Left lung (tissue), 10 donors: Measurements from ENCODE around the gene KRTAP5-6. TPM values are rescaled to one million over a fixed set of nuclear protein-coding genes. Genes with fewer than 3 reads are reported as not detected.

Experiments used
- ATAC-seq: fragments of 200-7000 bp; cut with Tn5 transposase; one replicate; pipeline ENCODE4 v1.9.1; 2020; ENCODE audit warnings: moderate library complexity
- DNase-seq, 4 donors: peaks; one replicate each; pipeline ENCODE4 v3.0.0-alpha.2; 2013 to 2020
- H3K27ac ChIP-seq, 2 donors: fragments of 200-600 bp; sonication (generic) in 1 of 2; one replicate each; pipeline versions ENCODE4 v1.5.0 to v1.8.0; 2020 to 2021
- H3K27me3 ChIP-seq, 2 donors: fragments of 200-600 bp; sonication (generic) in 1 of 2; one replicate each; pipeline versions ENCODE4 v1.5.0 to v1.8.0; 2020 to 2021
- H3K36me3 ChIP-seq, 2 donors: fragments of 200-600 bp; sonication (generic) in 1 of 2; one replicate each; pipeline versions ENCODE4 v1.5.0 to v1.8.0; 2020 to 2021
- H3K4me1 ChIP-seq, 2 donors: fragments of 200-600 bp; one replicate each; pipeline ENCODE4 v1.8.0; 2021
- H3K4me3 ChIP-seq, 2 donors: fragments of 200-600 bp; sonication (generic) in 1 of 2; one replicate each; pipeline versions ENCODE4 v1.5.0 to v1.8.0; 2020 to 2021; ENCODE audit warnings: mild to moderate bottlenecking in 1 of 2
- H3K9me3 ChIP-seq, 2 donors: fragments of 200-600 bp; sonication (generic) in 1 of 2; one replicate each; pipeline versions ENCODE4 v1.5.0 to v1.8.0; 2020 to 2021
- intact Hi-C, 2 donors: fragments of 100-400 bp; cut with DNase I; formaldehyde crosslinking; loops; one replicate each; pipeline versions ENCODE4 v1.11.2 to v1.14.2; 2022
- polyA plus RNA-seq, 6 donors: library from polyadenylated mRNA; unstranded; fragments of 120-200 nt; gene quantifications; one replicate each; pipeline ENCODE4 v1.2.1, GENCODE V29; 2013; ENCODE audit not compliant: insufficient read length in 6 of 6
- total RNA-seq, 2 donors: library from RNA; stranded (reverse); fragmentation: NEBNext Ultra II Directional; extraction: Animal tissue kit (Norgen Biotek cat#: 25700); gene quantifications; one replicate each; pipeline ENCODE4 v1.2.1, GENCODE V29; 2021
- TF ChIP-seq, protein P1 (sequence below), 2 donors: fragments of 200-600 bp; sonication (generic) in 1 of 2; IDR thresholded peaks; one replicate each; pipeline versions ENCODE4 v1.5.0 to v1.8.0; 2021; ENCODE audit warnings: antibody characterized with exemption in 2 of 2
- donor health status: DM: no; HTN: yes; CAD: no.
- donor health status: DM: no; HTN: no; CAD: no.

The KRTAP5-6 gene
- total and polyA plus RNA-seq, 8 donors: not detected

- DNase-seq (no peak), ATAC-seq (no peak)
- intact Hi-C loops: no loop called here
- no peak overlapping the region for H3K27ac ChIP-seq
- no peaks in the 10 kb centered on the region for H3K4me1 ChIP-seq
- no peak overlapping the region for H3K4me3 ChIP-seq
- no peaks in the 10 kb centered on the region for H3K36me3 ChIP-seq
- no peaks in the 10 kb centered on the region for H3K9me3 ChIP-seq
- TF ChIP-seq, protein P1, sequence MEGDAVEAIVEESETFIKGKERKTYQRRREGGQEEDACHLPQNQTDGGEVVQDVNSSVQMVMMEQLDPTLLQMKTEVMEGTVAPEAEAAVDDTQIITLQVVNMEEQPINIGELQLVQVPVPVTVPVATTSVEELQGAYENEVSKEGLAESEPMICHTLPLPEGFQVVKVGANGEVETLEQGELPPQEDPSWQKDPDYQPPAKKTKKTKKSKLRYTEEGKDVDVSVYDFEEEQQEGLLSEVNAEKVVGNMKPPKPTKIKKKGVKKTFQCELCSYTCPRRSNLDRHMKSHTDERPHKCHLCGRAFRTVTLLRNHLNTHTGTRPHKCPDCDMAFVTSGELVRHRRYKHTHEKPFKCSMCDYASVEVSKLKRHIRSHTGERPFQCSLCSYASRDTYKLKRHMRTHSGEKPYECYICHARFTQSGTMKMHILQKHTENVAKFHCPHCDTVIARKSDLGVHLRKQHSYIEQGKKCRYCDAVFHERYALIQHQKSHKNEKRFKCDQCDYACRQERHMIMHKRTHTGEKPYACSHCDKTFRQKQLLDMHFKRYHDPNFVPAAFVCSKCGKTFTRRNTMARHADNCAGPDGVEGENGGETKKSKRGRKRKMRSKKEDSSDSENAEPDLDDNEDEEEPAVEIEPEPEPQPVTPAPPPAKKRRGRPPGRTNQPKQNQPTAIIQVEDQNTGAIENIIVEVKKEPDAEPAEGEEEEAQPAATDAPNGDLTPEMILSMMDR (IDR thresholded peaks at IDR 0.05): no peak
- H3K27me3 ChIP-seq: peaks cover 0 to 40% of the 10 kb centered on the region in 2 donors
These were observed 21.3 kb downstream of the KRTAP5-6 start for GRCh38 chr11:1718326-1718725.

DNA sequence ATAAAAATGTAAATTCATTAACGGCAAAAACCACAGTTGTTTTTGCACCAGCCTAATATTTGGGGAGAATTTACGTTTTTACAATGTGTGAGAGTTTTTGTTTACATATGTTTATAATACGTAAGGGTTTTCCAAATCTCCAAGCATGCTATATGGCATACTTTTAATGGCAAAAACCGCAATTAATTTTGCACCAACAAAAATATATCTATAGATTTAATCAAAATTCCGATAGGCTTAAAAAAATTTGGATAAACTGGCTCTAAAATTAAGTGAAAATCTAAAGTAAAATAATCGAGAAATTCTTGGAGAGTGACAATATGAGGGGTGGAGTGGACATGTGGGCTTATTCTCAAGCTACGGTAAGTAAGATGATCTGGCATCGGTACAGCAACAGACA lies 22.8 kb downstream of the KRTAP5-6 start:
- DNase-seq (no peak), ATAC-seq (no peak)
- intact Hi-C loops: no loop called here
- no peaks in the 10 kb centered on the region for H3K4me1 ChIP-seq
- TF ChIP-seq, protein P1 (IDR thresholded peaks at IDR 0.05): no peak
- H3K27me3 ChIP-seq: peaks cover 0 to 47% of the 10 kb centered on the region in 2 donors
- H3K36me3 ChIP-seq: no peaks in the 10 kb centered on the region
- no peaks in the 10 kb centered on the region for H3K9me3 ChIP-seq
- no peak overlapping the region for H3K4me3 ChIP-seq
- no peak overlapping the region for H3K27ac ChIP-seq

DNA sequence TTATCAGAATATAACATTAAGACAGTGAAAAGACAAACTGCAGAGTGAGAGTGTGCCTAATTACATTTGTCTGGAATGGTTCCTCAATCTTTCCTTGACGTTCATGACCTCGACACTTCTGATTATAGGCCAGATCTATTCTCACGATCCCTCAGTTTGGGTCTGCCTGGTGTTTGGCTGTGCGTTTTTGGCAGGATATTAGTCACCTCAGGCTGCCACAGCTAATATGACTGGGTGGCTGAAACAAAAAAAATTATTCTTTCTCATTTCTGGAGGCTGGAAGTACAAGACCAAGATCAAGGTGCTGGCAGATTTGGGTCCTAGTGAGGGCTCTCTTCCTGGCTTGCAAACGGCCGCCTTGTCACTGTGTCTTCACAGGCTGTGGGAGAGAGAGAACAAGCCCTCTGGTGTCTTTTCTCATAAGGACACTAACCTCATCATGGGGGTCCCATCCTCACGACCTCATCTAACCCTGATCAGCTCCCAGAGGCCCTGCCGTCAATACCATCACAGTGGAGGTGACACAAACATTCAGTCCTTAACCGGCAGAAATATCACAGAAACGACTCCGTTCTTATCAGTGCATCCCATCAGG lies 30.2 kb downstream of the KRTAP5-6 start:
- Histone ChIP-seq H3K36me3 (no peaks in the 10 kb centered on the region), H3K4me3 (no peak overlapping the region), H3K9me3 (no peaks in the 10 kb centered on the region), H3K4me1 (no peaks in the 10 kb centered on the region), H3K27me3 (peaks cover 16 to 78% of the 10 kb centered on the region in 2 donors), H3K27ac (no peak overlapping the region)
- ATAC-seq (no peak), DNase-seq (no peak)
- intact Hi-C loops: no loop called here
- TF ChIP-seq, protein P1 (IDR thresholded peaks at IDR 0.05): no peak

DNA sequence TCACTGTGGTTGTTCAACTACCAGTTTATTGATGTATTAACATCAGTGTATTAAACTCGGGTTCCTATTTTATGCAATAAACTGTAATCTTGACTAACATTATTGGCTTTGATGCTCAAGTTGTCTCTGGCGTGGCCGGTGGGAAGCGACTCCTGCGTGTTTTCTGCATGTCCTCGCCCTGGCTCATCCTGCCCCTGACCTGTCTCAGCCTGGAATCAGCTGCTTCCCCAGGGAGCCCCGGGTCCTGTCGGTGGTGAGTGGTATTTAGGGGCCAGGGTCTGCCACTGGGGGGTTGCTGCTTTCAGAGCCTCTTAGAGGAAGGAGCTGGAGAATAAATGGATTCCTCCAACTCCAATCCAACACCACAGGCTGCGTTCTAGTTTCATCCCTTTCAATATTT lies 30.9 kb downstream of the KRTAP5-6 start:
- peak in 1 of 4 donors; percentile 57 for DNase-seq
- Histone ChIP-seq H3K36me3 (no peaks in the 10 kb centered on the region), H3K4me3 (no peak overlapping the region), H3K9me3 (no peaks in the 10 kb centered on the region), H3K27ac (no peak overlapping the region), H3K27me3 (peaks cover 16 to 80% of the 10 kb centered on the region in 2 donors), H3K4me1 (no peaks in the 10 kb centered on the region)
- no peak for ATAC-seq
- intact Hi-C loops: no loop called here
- TF ChIP-seq, protein P1 (IDR thresholded peaks at IDR 0.05): no peak

GRCh38 chr11:1728301-1728700 lies 31.3 kb downstream of the KRTAP5-6 start:
- intact Hi-C loops: no loop called here
- no peak for ATAC-seq
- Histone ChIP-seq H3K4me1 (no peaks in the 10 kb centered on the region), H3K36me3 (no peaks in the 10 kb centered on the region), H3K27me3 (peaks cover 16 to 80% of the 10 kb centered on the region in 2 donors), H3K4me3 (no peak overlapping the region), H3K9me3 (no peaks in the 10 kb centered on the region), H3K27ac (no peak overlapping the region)
- TF ChIP-seq, protein P1 (IDR thresholded peaks at IDR 0.05): no peak
- no peak for DNase-seq
